Measurements from ENCODE around the gene FLOT2.
A peak's percentile ranks its signal among the peaks of the same experiment; 100 is the strongest.

Gene FLOT2

DNA sequence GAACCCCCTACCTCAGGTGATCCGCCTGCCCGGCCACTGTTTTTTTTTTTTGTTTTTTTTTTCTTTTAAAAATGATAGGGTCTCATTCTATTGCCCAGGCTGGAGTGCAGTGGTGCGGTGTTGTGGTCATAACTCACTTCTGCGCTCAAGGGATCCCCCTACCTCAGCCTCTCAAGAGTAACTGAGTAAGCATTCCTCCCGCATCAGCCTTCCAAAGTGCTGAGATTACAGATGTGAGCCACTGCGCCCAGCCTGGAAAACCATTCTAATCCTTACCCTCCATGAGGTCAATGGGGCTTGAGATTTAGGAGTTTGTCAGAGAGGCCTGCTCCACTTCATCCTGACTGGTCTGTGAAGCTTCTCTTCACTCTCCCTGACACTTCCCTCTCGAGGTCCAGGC lies 30.3 kb downstream of the FLOT2 start:
- no peak for DNase-seq

DNA sequence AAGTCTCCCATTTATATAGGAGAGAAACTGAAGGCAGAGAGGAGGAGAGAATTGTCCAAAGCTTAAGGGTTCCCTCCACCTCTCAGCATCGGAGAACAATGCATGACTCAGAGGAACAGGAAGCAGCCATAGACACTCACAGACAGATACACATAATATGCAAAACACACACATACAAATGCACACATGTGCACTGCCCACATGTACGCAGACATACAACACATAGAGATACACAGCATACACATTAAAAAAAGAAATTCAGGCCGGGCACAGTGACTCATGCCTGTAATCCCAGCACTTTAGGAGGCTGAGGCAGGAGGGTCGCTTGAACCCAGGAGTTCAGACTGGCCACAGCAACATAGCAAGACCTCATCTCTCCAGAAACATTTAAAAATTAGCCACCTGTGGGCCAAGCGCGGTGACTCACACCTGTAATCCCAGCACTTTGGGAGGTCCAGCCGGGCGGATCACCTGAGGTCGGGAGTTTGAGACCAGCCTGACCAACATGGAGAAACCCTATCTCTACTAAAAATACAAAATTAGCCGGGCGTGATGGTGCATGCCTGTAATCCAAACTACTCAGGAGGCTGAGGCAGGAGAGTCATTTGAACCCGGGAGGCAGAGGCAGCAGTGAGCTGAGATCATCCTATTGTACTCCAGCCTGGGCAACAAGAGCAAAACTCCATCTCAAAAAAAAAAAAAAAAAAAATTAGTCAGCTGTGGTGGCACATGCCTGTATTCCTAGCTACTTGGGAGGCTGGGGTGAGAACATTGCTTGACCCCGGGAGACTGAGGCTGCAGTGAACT lies 31.4 kb downstream of the FLOT2 start:
- DNase-seq: no peak

DNA sequence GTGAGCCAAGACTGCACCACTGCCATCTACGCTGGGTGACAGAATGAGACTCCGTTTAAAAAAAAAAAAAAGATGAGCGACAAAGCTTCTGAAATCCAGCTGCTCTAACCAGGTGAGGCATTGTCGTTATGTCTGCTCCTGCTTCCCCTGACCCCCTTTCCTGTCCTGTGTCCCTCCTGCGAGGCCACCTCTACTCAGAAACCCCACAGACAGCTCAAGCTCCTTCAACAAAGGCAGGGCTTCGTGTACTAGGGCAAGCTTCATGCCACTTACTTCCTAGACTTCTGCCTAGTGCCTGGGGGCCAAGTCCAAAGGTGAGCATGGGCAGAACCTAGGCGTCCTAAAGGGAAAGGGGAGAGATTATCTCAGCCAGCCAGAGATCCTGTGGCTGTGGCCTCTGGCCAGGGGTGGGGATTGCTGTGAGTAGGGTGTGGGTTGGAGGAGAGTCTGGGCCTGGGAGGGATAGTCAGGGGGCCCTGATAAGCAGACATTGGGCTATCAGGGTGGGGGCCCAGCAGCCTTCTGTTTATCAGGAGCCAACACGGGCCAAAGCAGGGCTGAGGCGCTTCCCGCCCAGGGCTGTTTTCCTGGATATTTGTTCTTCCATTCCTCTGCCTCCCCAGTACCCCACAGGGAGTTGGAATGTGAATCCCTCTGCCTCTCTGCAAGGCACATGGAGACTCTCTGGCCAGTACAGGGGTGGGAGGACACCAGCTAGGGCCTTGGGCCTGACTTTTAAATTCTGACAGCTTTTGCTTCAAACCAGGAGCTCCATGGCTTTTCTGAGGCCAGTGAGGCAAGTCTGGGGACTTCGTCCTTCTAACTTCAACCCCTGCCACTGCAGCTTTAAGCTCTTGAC lies 32.3 kb downstream of the FLOT2 start:
- no peak for DNase-seq

DNA sequence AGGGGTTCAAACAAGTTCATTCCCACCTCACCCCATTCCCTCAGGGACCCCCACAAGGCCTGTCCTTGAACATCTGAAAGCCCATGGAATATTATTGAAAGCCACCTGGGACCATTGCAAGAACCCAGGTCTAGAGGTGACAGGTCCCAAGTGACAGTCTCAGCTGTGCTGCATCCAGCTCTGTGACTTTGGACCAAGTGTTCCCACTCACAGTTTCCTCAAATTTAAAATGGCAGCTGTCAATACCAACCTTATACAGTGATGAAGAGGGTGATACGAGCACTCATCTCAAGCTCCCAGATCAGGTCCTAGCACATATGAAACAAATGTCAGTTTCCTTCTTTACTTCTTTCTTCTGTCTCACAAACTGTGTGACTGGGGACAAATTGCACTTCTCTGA lies 33.6 kb downstream of the FLOT2 start:
- no peak for DNase-seq

DNA sequence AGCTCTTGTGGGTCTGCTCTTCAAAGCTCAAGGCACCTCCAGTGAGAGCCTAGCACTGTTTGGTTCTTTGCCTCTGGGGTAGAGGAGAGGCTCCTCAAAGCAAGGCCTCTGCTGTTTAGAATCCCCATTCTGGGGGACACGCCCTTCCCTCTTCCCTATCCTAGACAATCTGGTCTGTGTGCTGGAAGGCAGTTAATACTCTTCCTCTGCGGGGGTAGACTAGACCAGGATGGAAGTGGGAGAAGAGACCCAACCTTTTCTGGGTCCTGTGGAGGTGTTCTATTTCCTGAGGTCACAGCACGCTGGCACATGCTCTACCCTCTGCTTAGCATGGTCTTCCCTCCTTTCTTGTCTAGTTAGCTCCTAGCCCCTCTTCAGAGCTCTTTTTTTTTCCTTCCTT lies 35.0 kb downstream of the FLOT2 start:
- no peak for DNase-seq

DNA sequence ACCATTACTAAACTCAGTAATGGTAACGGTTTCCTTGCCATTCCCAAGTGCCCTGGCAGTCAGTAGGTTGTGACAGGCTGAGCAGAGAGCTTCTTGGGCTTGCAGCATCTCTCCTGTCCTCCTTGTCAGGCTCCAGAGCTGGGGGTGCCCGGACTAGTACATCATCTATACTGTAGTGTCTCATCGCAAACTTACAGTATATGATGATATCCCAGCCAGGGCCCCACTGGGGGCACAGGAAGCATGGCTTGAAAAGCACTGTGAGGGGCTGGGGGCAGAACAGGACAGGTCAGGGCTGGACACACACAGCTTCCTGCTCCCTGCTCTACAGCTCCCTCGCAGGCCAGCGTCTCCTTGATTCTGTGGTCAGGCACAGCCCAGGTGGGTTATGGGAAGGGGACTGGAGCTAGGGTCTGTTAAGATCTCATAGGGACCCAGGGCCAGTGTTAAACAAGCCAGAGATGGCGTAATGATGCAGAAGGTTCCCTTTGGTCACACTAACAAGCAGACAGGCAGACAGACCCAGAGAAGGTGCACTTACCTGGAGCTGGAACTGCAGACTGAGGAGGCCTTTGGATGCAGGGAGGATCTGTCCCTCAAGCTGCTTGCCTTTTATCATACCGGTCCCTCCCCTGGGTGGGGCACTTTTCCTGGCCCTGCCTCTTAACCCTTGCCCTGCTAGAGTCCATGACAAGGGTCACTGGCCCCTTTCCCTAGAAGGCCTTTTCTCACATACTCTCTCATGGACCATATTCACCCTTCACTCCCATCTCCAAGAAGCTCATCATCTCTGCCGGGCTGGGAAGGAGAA lies 35.9 kb downstream of the FLOT2 start:
- no peak for DNase-seq

GRCh38 chr17:28860363-28860808 lies 37.1 kb downstream of the FLOT2 start:
- no peak for DNase-seq

DNA sequence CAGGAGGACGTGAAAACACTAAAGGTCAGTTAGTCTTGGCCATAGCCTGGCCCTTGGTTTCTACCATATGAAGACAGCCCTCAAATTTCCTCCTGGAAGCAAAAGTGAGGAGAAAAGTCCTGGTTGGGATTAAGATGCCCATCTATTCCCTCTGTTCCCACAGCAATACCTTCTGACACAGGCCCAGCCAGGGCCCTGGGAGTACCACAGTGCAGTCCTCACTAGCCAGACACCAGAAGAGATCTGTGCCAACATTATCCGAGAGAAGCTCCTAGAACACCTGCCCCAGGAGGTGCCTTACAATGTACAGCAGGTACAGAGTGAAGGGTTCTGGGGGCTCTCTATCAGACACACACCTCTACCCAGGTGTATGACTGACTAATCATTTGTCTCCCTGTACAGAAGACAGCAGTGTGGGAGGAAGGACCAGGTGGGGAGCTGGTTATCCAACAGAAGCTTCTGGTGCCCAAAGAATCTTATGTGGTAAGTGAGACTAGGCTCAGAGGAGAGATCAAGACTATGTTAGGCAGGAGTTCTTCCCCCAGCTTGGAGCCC lies 38.7 kb downstream of the FLOT2 start:
- DNase-seq: no peak

- DNase-seq: no peak
Observed at GRCh38 chr17:28857905-28858800, 39.4 kb downstream of the FLOT2 start.

DNA sequence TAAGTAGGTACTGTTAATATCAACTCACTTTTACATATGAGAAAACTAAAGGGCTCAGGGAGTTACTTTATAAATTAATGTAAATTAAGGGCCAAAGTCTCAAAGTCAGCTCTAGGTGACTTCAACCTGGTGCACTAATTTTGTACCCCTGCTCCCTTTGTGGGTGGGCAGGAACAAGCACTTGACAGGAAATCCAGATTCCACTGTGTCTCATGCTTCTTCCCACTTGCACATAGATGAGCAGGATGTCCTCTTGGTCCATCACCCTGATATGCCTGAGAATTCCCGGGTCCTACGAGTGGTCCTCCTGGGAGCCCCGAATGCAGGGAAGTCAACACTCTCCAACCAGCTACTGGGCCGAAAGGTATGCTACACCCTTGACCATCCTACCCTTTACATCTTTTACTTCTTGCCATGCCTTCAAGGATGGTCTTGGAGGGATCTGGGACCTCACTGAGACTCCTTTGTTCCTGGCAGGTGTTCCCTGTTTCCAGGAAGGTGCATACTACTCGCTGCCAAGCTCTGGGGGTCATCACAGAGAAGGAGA lies 41.4 kb downstream of the FLOT2 start:
- no peak for DNase-seq

DNA sequence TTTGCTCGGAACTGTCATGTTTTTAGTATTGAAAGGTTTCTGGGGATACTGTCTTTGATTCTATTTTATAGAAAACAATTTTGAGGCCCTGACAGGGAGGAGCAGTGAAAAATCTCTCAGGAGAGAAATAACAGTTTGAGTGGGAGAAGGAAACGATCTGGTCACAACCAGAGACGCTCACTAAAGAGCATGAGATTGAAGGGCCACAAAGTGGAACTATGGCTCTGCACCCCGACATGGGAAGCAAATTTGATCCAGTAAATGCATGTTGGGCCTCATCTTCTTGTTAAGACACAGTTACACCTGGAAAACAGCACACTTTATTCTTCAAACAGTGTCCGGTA lies 42.2 kb downstream of the FLOT2 start:
- DNase-seq: no peak

DNA sequence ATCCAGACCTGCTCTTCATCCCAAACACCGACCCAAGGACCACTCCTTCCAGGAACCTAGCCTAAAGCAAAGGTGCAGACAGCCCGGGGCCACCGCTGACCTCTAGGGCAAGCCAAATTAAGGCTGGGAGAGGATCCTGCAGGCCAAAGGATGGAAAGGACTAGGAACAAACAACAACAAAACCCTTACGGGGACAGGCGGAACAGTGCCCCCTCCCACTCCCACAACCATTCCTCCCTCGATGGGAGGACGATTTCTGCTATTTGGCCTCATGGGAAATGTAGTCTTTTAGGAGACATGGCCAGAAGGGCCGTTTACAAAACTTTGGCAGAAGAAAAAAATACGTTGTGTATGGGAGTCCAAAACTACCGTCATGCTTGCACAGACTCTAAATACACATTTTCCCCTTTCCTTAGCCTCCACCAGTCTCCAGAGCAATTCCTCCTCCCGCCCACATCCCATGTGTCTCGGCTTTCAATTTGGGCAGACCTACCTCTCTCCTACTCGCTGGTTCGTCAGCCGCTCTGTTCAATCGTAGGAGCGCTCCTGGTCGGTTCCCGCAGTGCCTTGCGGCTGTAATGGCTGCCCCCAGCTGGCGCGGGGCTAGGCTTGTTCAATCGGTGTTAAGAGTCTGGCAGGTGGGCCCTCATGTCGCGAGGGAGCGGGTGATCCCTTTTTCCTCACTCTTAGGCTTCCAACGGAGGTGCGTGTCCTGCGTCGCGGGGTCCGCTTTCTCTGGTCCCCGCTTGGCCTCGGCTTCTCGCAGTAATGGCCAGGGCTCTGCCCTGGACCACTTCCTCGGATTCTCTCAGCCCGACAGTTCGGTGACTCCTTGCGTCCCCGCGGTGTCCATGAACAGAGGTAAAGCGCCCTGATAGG lies 42.8 kb downstream of the FLOT2 start, which contains the start of gene ERAL1:
Gene ERAL1, plus strand, starts transcription at position 560 of the 879 bp plus-strand sequence. Its CDS starts 19 bp downstream, at position 579.
- DNase-seq: peak; percentile 94

- no peak for DNase-seq
Observed at GRCh38 chr17:28853295-28853694, 44.2 kb downstream of the FLOT2 start.

- no peak for DNase-seq
Observed at GRCh38 chr17:28849281-28849680, 48.3 kb downstream of the FLOT2 start.

- DNase-seq: peak; percentile 85
Observed at GRCh38 chr17:28848667-28849066, 48.9 kb downstream of the FLOT2 start.

DNA sequence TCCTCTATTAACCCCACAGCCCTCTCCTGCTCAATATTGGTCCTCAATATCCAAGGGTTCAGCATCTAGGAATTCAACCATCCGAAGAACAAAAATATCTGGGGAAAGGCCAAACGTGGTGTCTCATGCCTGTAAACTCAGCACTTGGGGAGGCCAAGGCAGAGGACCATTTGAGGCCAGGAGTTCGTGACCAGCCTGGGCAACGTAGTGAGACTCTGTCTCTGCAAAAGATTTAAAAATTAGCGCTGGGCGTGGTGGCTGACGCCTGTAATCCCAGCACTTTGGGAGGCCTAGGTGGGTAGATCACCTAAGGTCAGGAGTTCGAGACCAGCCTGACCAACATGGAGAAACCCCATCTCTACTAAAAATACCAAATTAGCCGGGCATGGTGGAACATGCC lies 50.8 kb downstream of the FLOT2 start:
- peak; percentile 16 for DNase-seq

DNA sequence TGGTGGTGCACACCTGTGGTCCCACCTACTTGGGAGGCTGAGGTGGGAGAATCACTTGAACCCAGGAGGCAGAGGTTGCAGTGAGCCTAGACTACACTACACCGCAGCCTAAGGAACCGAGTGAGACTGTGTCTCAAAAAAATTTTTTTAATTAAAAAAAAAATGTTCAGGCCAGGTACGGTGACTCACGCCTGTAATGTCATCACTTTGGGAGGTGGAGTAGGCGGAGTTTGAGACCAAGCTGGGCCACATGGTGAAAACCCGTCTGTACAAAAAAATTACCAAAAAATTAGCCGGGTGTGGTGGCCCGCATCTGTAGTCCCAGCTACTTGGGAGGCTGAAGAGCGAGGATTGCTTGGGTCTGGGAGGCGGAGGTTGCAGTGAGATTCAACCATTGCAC lies 51.3 kb downstream of the FLOT2 start:
- DNase-seq: peak; percentile 62

GRCh38 chr17:28843816-28844148 lies 53.8 kb downstream of the FLOT2 start:
- peak; percentile 28 for DNase-seq

GRCh38 chr17:28842282-28843012 lies 55.1 kb downstream of the FLOT2 start, which contains the start of gene FAM222B:
FAM222B (minus strand) TSS chr17:28842790; CDS start chr17:28766667, 76,123 bp downstream.
- peak; percentile 95 for DNase-seq

DNA sequence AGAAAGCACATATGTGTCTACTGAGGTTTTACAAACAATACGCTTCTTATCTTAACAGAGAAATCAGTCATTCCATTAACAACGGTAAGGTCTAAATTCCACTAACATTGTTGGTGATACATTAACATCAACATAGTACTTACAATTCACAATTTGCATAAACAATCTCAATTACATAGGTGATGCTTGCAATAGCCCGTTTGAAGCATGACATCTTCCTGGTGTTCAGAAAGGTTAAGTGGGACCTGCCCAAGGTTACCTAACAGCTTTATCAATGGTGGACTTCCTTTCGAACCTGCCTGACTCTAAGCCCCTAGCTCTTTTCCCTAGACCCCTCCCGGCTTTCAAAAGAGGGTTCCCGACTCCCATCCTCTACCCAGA lies 55.6 kb downstream of the FLOT2 start:
- DNase-seq: no peak

All from activated effector memory CD4-positive, alpha-beta T cell treated with anti-CD3 and anti-CD28 coated beads, Interleukin-2, amount 50 U/mL, for 16 hours (primary cell).